GM18507 (cell line): ENCODE data around the gene C1orf116.

Experiments
- DNase-seq: peaks from one replicate; pipeline ENCODE4 v3.0.0; 2011; ENCODE audit warnings: low read depth; ENCODE audit not compliant: insufficient read length; ENCODE audit errors: extremely low spot score
- FAIRE-seq: peaks from 2 replicates; lab custom pipeline; 2011; peaks lifted over from hg19 to GRCh38; lab: Jason Lieb, UNC

Gene C1orf116

DNA sequence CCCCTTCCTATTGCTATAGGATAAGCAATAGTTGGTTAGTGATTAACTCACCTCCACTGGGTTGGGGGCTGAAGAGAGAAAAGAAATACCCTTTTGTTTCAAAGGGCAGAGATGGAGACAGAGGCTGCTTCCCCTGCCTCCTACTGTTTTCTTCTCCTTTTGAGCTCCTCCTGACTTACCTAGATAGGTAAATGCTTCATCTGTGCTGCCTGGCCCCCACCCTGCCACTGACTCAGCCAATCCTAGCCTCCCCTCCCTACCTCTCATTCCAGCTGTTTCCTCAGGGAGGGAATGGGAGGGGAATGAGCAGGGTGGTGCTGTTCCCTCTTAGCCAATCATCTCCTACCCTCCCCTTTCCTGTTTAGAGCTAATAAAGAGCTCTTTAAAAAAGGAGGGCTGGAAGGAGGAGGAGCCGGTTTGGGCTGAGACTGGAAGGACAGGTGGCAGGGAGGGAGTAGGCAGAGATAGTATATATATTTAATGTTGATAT, at the start of gene C1orf116:
Gene C1orf116 (minus strand): TSS at position 229 of the 490 bp plus-strand sequence. CDS start 5,158 bp downstream, outside the sequence.
- no peak for DNase-seq
- no peak for FAIRE-seq

GRCh38 chr1:207081806-207082205, 49.2 kb upstream of the C1orf116 start:
- DNase-seq, result no peak
- FAIRE-seq, result no peak

GRCh38 chr1:207081088-207081487, 48.5 kb upstream of the C1orf116 start:
- DNase-seq, result no peak
- FAIRE-seq, result no peak

GRCh38 chr1:207079706-207080241, 47.2 kb upstream of the C1orf116 start:
- DNase-seq (no peak), FAIRE-seq (no peak)

DNA sequence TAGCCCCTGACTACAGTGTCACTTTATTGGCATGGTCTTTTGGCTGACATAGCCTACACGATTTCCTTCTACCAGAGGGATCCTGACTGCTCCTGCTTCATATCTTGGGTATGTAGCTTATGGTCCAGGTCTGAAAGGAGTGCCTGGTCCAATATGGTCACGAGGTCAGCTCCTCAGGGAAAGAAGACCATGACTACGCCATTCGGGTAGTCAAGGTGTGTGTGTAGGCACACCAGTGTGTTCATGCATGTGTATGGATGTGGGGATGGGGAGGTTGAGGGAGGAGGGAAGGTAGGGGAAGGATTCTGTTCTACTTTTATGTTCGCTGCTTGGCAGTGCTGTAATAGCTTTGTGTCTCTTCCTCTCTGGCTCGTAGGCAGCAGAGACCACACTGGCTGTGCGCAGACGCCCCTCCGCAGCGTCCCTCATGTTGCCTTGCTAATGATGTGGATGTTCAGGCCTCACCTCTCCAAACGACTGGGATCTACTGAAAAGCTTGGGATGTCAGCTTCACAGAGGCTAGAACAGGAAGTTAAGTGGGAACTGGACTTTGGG, 46.1 kb upstream of the C1orf116 start:
- DNase-seq, result no peak
- FAIRE-seq, result no peak

DNA sequence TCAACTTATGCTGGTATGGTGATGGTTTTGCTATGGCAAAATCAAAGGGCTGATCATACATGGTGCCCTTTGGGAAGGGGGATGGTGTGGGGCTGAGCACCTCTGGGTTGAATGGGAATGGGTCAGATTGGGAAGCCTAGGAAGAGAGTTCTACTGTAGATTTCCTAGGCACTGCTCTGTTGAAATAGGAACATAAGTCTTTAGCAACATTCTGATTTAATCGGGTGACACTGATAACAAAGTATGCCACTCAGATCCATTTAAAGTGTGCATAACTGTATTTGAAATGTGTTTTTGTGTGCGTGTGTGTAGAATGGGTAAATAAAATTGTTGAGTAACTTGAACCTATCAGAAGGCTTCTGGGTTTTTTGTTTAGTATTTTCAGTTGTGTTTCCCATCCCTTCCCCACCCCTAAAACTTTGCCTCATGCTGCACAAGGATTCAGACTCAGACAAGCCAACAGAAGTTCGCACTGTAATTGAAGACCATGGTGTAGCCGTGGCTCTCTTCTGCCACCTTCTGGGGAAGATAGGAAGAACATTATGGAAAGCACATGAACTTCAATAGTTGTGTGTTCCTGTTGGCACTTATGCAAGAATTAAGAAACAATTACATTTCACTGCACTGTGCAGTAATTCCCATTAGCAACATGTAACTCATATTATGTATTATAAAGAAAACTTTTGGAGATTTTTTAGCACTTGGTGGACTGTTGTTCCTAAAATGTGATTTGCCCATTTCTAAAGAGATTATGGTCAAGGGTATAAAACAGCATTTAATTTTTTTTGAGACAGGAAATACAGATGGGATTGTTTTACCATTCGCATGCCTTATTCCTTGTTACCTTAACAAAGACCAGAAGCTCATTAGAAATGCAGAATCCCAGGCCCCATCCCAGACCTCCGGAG, 45.2 kb upstream of the C1orf116 start:
- DNase-seq (peak; percentile 43), FAIRE-seq (peak; percentile 96)

- FAIRE-seq, result no peak
- DNase-seq, result no peak
These were observed 44.5 kb upstream of the C1orf116 start for GRCh38 chr1:207077012-207077411.

- DNase-seq, result no peak
- no peak for FAIRE-seq
These were observed 43.8 kb upstream of the C1orf116 start for GRCh38 chr1:207076181-207076955.

- DNase-seq (no peak), FAIRE-seq (no peak)
These were observed 41.6 kb upstream of the C1orf116 start for GRCh38 chr1:207073906-207074820.

- FAIRE-seq, result no peak
- DNase-seq, result no peak
These were observed 39.7 kb upstream of the C1orf116 start for GRCh38 chr1:207072233-207072632.

GRCh38 chr1:207071426-207071825, 38.9 kb upstream of the C1orf116 start:
- FAIRE-seq (no peak), DNase-seq (no peak)

- DNase-seq (no peak), FAIRE-seq (no peak)
These were observed 38.3 kb upstream of the C1orf116 start for GRCh38 chr1:207070811-207071210.

DNA sequence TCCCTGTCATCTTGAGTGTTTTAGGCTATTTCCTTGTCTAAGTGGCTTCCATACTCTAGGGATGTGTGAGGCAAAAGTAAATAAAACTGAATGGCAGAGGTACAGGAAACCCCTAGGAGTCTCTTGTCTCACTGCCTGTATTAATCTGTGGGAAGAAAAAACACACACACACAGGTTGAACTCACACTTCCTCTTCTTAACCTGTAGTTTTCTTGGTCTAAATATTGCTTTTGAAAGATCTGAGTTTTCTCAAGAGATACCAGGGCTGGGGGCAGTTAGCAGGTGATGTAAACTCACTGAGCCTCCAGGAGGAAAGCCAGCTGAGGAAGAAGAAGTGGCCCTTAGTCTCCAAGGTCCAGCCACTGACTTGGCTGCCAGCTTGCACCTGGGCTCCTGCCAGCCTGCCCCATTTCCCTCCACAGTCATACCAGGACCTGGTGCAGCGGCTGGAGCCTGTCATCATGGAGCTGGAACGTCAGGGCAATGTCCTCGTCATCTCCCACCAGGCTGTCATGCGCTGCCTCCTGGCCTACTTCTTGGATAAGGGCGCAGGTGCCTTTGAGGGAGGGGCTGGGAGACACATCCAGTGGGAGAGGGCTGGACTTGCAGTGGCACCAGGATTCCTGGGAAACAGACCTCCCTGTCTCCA, 37.4 kb upstream of the C1orf116 start:
- DNase-seq (no peak), FAIRE-seq (no peak)

GRCh38 chr1:207069061-207069460, 36.5 kb upstream of the C1orf116 start:
- no peak for DNase-seq
- FAIRE-seq, result no peak

DNA sequence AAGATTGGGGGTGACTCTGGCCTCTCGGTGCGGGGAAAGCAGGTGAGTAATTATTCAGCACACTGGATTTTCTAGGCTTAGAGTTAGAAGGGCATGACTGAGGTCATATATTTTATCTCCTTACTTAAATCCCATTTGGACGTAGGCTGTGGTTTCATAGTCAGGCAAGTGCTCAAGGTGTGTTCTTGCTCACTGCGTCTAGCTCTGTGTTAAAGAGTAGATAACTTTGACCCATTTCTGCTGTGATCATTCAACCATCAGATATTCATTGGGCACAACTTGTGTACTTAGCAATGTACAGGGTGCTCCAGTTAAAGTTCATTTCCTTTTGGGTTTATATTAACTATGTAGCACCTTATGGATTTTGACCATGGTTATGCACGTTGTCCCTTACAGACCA, 35.1 kb upstream of the C1orf116 start:
- DNase-seq, result no peak
- no peak for FAIRE-seq

DNA sequence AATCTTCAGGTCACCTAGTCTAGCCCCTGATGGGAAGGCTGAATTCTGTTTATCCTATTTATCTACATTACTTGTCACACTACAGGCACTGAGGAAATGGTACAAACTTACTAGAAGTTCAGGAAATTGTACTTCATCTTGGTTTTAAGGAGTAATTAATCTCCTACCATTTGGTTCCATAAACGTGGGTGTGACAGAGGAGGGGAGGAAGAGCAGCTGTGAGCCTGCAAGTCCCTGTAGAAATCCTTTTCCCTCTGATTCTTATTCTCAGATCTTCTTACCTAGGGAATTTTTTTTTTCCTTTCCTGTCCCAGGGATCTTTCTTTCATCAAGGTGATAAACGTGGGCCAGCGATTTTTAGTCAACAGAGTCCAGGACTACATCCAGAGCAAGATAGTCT, 34.6 kb upstream of the C1orf116 start:
- no peak for DNase-seq
- FAIRE-seq, result no peak

DNA sequence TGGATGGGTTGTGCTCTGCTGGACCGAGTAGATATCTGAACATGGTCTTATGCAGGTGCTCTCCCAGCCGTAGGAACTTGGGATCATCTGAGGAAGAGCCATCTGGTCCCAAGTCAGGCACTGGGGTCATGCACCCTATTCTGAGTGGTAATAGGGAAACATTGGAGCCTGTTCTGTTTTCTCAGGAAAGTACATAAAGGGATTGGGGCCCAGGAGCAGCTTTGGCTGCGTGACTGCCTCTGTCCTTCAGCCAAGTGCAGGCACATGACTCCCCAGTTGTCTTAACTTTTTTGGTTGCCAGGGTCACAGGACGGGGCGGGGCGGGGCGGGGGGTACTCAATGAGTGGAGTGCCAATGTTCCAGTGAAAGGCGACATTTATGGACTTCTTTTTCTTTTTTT, 32.0 kb upstream of the C1orf116 start:
- no peak for FAIRE-seq
- no peak for DNase-seq

- no peak for FAIRE-seq
These were observed 30.5 kb upstream of the C1orf116 start for GRCh38 chr1:207063014-207063413.

More at GRCh38 chr1:207063014-207063413, 30.5 kb upstream of the C1orf116 start:
- no peak for DNase-seq
